Activated CD4-positive, alpha-beta T cell treated with anti-CD3 and anti-CD28 coated beads, Interleukin-2, amount 50 U/mL, for 48 hours (primary cell): ENCODE data around the gene ACBD4.

Source experiments
- DNase-seq, 2 experiments: peaks; one replicate each; pipeline ENCODE4 v3.0.0-alpha.2; 2020

The ACBD4 gene

DNA sequence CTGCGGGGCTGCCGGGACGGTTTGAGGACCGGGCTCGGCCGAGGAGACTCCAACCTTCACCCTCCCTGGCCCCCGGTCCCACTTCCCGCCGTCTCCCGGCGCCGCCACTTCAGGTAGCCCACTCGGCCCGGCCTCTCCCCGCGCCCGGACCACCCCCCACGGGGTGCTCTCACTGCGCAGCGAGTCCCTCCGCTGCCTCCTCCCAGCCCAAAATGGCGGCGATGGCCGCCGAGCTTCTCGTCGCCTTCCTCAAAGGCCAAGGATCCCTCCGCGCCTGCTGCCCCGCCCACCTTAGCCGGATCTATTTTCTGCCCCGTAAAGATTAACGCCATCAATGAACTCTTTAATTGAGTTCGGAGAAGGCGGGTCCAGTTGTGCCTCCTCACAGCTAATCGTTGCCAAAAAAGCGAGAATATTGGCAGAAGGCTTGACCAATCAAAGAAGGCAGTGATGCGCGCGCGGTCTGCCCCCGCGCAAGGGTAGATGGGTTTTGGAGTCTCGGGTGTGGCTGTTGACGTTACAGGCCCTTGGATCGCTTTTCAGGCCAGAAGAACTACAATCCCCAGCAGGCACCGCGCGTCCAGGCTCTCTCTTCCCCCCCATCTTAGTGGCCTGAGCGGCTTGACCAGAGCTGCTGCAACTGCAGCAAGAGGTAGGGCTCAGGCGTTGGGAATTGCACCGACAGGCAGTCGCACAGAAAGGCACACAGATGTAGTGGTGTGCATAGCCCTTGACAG lies 26.0 kb downstream of the ACBD4 start, which contains the start of gene HEXIM2:
Gene HEXIM2 (plus strand): TSS at position 588 of the 737 bp plus-strand sequence. CDS start 919 bp downstream, outside the sequence.
- DNase-seq: peak; percentile 99

DNA sequence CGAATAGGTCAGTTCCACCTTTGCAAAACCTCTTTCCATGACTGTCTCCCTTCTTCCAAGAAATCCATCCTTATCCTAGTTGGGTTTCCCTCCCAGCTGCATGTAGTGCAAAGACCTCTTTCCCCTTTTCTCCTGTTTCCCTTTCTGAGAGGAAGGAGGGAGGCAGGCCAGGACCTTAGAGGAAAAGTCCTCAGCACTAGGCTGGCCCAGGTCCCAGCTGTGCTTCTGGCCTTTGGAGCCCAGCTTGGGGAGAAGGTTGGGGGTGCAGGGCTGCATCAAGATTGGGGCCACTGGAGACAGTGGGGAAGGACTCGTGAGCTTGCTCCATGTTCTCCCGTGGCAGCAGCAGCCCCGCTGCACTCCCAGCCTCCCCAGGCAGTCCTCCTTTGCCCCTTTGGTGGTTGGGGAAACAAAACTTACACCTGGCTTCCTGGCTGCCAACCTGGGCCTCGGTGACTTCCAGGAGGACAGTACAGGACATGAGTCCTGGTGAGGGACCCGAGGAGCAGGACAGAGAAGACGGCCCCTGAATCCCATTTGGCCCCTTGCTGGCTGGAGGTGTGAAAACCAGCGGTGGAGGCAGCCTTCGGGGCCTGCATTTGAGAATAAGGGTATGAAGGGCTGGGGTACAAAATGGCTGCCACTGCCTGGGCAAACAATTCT lies 26.7 kb downstream of the ACBD4 start:
- no peak for DNase-seq

DNA sequence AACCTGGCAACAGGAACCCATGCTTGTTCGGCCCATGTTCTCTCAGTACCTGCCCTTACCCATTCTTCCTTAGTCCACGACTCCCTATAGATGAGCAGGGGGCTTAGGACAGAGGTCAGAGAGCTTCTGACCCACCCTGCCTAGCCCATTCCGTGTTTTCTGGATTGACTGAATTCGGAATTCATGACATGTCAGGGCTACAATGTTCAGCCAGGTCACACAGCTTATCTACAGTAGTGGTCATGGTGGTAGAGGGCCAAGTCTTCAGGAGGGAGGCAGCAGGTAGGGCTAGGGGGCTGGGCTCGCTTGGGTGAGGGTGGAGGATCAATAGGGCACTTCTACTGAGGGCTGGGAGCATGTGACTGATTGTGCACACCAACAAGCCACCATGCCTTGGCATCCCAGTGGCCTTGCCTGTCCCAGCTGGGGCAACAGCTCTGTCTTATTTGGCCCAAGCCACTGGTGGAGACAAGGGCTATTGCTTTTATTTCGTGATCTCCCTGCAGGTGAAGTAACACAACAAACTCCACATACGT lies 29.3 kb downstream of the ACBD4 start:
- no peak for DNase-seq

DNA sequence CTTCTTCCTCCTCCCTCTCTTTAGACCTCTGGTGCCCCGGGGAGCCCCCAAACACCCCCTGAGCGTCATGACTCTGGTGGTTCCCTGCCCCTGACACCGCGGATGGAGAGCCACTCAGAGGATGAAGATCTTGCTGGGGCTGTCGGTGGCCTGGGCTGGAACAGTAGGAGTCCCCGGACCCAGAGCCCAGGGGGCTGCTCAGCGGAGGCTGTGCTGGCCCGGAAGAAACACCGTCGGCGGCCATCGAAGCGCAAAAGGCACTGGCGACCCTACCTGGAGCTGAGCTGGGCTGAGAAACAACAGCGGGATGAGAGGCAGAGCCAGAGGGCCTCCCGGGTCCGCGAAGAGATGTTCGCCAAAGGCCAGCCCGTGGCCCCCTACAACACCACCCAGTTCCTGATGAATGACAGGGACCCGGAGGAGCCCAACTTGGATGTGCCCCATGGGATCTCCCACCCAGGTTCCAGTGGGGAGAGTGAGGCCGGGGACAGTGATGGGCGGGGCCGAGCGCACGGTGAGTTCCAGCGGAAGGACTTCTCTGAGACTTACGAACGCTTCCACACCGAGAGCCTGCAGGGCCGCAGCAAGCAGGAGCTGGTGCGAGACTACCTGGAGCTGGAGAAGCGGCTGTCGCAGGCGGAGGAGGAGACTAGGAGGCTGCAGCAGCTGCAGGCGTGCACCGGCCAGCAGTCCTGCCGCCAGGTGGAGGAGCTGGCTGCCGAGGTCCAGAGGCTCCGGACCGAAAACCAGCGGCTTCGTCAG lies 33.7 kb downstream of the ACBD4 start:
- DNase-seq: no peak

DNA sequence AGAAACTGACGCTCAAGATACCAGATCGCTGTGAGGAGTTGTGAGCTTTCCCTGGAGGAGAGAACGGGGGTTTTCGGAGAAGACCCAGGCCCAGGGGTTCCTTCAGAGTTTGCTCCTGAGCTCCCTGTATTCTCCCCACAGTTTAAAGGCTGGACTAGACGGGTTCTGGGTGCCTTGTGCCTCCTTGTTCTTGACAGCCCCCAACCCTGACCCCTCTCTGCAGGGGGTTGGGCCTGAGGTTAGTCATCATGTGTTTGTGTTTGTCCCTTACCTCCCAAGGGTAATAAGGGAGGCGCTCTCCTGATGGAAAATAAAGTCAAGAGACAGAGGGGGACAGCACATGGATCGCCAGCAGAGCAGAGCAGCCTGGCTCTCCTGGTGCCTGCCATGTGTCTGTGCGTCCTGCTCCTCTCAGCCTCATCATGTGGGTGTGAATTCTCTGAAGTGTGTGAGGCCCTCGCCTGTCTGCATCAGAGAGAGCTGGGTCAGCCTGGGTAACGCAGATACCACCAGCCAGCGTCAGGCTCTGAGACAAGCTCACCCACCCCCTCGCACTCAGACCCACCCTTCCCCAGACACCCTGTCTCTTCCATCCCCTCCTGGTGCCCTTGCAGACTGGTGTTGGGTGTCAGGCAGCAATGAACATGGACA lies 34.9 kb downstream of the ACBD4 start:
- no peak for DNase-seq

DNA sequence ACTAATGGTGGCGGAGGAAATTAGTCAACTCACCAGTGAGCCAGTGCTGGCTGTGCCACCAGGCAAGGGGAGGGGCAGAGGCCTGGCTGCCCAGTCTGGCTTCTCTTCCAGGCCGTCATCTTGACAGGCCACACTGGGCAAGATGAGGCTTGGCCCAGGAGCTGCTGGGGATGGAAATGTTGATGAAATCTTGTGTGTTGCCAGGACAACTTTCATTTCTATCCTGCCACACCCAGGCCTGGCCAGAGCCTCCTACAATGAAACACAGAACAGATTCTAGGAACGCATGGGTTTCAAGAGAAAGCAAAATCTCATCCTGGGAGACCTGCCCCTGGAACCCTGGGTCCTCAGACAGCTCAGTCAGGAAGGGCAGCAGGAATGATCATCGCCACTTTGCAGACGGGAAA lies 35.4 kb downstream of the ACBD4 start:
- no peak for DNase-seq

DNA sequence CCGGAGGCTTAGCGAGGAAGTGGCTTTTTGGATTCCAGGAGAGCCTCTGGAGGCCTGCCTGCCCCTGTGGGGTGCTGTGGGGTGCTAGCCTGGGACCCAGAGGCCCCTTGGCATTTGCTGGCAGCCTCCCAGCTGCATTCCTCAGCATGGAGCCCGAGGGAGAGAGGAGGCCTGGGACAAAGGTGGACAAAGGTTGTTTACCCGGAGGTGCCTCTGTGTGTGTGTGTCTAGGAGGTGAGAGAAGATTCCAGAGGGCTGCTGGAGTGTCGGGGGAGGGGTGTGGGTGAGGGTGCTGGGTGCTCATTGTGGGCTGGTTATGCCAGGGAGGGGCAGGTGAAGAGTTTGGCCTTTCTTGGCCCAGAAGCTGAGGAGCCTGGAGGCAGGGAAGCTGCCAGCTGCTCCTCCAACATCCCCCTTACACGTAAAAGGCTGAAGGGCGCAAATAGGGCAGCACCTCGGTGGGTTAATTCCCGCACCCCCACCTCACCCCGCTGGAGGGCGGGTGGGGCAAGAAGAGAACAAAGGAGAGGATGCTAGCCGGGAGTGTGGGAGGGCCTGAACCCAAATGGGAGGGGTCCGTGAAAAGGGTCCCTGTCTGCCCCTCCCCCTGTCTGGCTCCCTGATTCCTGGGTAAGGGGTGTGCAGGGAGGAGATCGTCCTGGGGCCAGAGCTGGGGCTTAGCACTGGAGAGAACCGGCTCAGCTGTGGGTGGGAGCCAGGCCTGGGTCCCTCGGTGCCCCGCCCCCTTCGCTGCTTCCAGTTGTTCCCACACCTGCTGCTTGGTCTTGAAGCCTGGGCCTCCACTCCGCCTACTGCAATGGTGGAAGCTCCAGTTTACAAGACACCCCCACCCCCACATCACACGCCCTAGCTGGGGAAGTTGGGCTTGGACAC lies 36.1 kb downstream of the ACBD4 start:
- no peak for DNase-seq

DNA sequence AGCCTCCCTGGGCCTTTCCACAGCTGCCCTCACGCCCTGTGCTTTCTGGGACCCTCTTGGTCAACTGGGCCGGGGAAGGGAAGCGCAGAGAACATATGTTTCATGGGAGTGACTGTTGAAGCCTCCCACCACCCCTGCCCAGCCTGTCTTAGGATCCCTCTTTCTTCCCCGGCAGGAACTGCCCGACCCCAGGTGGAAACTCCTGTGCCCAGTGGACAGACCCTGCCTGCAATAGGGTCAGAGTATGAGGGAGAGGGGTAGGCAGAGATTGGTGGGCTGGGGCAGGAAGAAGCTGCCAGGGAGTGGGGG lies 36.7 kb downstream of the ACBD4 start:
- DNase-seq: no peak

DNA sequence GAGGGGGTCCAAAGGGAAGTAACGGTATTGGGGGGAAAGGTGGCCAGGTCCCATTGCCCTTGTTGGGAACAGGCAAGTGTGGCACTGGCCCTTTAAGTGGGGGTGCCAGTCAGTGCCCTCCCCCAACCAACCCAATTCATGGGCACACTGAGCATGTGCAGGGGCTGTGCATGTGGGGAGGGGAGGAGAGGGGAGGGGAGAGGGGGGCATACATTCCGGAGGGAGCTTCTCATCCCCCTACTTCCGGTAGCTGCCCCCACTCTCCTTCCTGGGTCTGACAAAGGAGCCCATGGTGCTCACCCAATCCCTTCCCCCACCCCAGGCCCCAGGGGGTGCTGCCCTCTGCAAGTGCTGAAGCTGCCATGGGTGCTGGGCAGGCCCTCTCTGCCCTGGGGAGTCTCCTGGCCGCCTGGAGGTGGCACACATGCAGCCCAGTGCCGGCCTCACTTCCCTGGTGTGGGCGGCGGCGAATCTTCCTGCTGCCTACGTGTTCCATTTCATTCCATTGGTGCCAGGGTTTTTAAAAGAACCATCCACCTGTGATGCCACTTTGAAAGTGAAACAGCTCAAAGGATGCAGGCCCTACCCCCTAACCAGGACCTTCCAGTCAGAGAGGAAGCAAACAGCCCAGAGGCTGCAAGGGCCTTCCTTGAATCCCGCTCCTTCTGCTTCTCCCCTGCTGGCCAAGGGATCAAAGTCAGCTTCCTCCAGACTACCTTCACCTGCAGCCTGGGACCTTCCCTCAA lies 37.2 kb downstream of the ACBD4 start:
- peak; percentile 61 to 62 for DNase-seq

DNA sequence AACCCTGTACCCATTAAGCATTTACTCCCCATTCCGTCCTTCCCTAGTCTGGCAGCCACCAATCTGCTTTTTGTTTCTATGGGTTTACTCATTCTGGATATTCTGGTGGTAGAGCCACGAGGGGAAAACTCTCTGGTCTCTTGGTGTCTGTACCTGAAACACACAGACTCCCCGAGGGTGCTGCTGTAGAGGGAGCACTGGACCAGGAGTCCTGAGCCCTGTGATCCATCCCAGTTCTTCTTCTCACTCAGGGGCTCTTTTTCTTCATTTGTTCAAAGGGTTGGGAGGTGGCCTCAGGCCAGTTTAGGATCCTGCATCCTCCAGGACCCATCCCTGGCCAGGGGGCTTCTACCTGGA lies 40.2 kb downstream of the ACBD4 start:
- no peak for DNase-seq

DNA sequence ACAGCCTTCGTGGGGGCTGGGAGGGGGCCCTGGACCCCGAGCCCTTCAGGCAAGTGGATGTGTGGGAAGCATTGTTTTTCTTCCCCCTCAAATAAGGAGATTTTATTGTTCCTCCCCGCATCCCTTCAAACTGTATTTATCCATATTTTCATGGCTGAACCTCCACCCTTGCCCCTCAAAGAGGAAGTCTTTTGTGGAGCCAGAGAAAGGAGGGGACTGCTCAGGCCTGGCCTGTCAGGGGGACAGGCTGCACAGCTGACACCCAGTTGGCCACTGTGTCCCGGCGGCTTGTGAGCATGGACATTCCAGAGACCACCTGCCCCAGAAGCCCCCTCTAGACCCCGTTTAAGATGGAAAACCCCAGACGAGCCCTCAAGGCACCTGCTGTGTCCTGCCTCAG lies 42.1 kb downstream of the ACBD4 start:
- no peak for DNase-seq

DNA sequence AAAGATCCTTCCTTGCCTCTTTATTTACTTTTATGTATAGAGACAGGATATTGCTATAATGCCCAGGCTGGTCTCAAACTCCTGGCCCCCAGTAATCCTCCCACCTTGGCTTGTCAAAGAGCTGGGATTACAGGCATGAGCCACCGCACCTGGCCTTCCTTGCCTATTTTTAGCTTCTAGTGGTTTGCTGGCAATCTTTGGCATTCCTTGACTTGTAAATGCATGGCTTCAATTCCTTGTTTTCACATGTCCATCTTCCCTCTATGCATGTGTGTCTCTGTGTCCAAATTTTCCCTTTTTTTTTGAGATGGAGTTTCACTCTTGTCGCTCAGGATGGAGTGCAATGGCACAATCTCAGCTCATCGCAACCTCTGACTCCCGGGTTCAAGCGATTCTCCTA lies 48.7 kb downstream of the ACBD4 start:
- no peak for DNase-seq

DNA sequence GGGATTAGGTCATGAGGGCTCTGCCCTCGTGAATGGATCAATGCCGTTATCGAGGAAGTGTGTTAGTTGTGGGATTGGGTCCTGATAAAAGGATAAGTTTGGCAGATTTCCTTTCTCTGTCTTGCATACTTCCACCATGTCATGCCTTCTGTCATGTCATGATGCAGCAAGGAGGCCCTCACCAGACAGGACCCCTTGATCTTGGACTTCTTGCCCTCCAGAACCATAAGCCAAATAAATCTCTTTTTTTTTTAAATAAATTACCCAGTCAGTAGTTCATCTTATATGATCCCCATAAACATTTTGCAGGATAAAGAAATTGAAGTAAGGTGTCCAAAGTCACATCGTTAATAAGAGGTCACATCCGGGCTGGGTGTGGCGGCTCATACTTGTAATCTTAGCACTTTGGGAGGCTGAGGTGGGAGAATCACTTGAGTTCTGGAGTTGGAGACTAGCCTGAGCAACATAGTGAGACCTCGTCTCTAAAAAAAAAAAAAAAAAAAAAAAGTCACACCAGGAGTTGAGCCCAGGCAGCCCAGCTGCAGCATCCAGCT lies 51.4 kb downstream of the ACBD4 start:
- DNase-seq: no peak

DNA sequence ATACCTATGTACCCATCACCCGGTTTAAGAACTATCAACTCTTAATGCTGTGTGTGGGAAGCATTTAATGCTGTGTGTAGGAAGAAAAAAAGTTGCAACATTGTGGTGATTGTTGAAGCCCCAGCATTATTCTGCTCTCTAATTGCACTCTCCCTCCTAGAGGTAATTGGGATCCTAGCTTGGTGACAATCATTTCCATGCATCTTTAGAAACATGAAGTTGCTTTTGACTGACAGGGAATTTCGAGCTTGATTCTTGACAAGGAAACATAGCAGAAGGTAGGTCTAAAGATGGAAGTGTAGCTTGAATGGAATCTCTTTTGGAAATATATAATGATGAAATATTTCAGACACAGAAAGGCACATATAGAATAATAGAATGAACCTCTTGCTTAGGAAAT lies 53.5 kb downstream of the ACBD4 start:
- no peak for DNase-seq

DNA sequence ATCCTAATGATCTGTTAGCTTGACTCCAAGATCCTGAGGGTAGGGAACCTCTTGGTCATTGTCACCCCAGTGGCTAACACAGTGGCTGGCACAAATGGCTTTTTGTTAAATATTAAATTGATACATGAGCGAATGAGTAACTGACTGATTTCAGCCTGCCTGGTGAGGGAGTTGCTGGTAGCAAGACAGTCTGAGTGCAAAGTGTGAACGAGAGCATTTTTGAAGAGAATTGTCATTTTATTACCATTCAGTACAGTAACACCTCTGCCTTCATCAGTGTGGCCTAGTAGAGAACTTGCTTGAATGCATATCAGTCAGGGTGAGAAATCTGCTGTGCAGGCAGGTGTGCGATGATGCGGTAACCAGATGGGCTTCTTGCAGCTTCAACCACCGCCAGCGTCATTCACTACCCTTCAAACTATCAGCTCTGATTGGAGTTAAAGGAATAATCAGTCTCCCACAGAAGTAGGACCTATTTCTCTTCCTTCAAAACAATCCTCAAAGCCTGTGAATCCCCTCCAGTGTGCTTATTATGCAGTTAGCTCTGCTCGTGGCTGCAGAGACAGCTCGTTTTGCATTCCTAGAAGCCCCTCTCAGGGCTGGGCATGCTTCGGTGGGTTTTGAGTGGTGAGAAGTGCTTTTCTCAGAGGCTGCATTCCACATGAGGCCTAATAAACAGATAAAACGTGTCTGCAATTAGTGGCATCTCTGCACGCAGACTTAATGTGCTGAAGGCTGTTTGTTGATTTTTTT lies 55.2 kb downstream of the ACBD4 start:
- no peak for DNase-seq
